HG02588 (cell line): ENCODE data around the gene GEMIN4.
"Not testable (repeated sequence)": the region's sequence is repeated elsewhere in the genome, so short reads cannot be mapped to it uniquely, and the experiment has no call there.

Source experiments
- ATAC-seq: cut with Tn5 transposase; IDR thresholded peaks from one replicate; pipeline ENCODE4 v1.9.1; 2021; ENCODE audit warnings: mild to moderate bottlenecking, moderate library complexity; ENCODE audit not compliant: unreplicated experiment

GEMIN4 gene

GRCh38 chr17:704111-704864 is 47.8 kb downstream of the GEMIN4 start:
- ATAC-seq = no peak

GRCh38 chr17:703081-703875 is 48.8 kb downstream of the GEMIN4 start:
- no peak for ATAC-seq

GRCh38 chr17:700504-701094 is 51.5 kb downstream of the GEMIN4 start:
- ATAC-seq = no peak

GRCh38 chr17:699345-699744 is 52.7 kb downstream of the GEMIN4 start:
- no peak for ATAC-seq

GRCh38 chr17:698096-698495 is 54.0 kb downstream of the GEMIN4 start:
- not testable (repeated sequence) for ATAC-seq

- ATAC-seq = no peak
Measured at GRCh38 chr17:697682-698081, 54.4 kb downstream of the GEMIN4 start.

- no peak for ATAC-seq
Measured at GRCh38 chr17:696369-696768, 55.7 kb downstream of the GEMIN4 start.
